ACC112 (cell line): ENCODE results near the gene DISC1.
"Not testable (repeated sequence)": the region's sequence is repeated elsewhere in the genome, so short reads cannot be mapped to it uniquely, and the experiment has no call there.

Experiments used
- H2AFZ ChIP-seq: fragments of 200-600 bp; sonication (generic); one replicate; pipeline ENCODE4 v1.6.0; 2017; ENCODE audit warnings: antibody characterized with exemption, low read length; ENCODE audit not compliant: unreplicated experiment
- H3K27ac ChIP-seq: fragments of 200-600 bp; sonication (generic); 2 replicates; pipeline ENCODE4 v1.5.1; 2014; ENCODE audit warnings: low read depth, mild to moderate bottlenecking, antibody characterized with exemption, low read length, moderate library complexity
- H3K27me3 ChIP-seq: fragments of 200-600 bp; sonication (generic); 2 replicates; pipeline ENCODE4 v1.6.1; 2014; ENCODE audit warnings: mild to moderate bottlenecking, antibody characterized with exemption, low read length, moderate library complexity, mixed read lengths; ENCODE audit not compliant: insufficient read depth
- H3K36me3 ChIP-seq: fragments of 200-600 bp; sonication (generic); 2 replicates; pipeline ENCODE4 v1.6.1; 2016; ENCODE audit warnings: mild to moderate bottlenecking, antibody characterized with exemption, low read length, moderate library complexity, mixed read lengths; ENCODE audit not compliant: insufficient read depth
- H3K4me1 ChIP-seq: fragments of 200-600 bp; sonication (generic); one replicate; pipeline ENCODE4 v1.6.1; 2016; ENCODE audit warnings: low read length, mixed read lengths; ENCODE audit not compliant: insufficient read depth, unreplicated experiment, control insufficient read depth
- H3K4me3 ChIP-seq: fragments of 200-600 bp; sonication (generic); 2 replicates; pipeline ENCODE4 v1.5.1; 2014; ENCODE audit warnings: mild to moderate bottlenecking, low read depth, low read length
- H3K79me2 ChIP-seq: fragments of 200-600 bp; sonication (generic); one replicate; pipeline ENCODE4 v1.6.0; 2016; ENCODE audit warnings: low read length; ENCODE audit not compliant: control insufficient read depth, unreplicated experiment, insufficient read depth

The DISC1 gene

GRCh38 chr1:231938711-231939110 is 312.1 kb downstream of the DISC1 start:
- no peaks in the 10 kb centered on the region for H3K36me3 ChIP-seq
- no peaks in the 10 kb centered on the region for H3K4me1 ChIP-seq
- no peak overlapping the region for H3K27ac ChIP-seq
- no peak overlapping the region for H2AFZ ChIP-seq
- no peaks in the 10 kb centered on the region for H3K27me3 ChIP-seq
- no peaks in the 10 kb centered on the region for H3K79me2 ChIP-seq
- no peak overlapping the region for H3K4me3 ChIP-seq

DNA sequence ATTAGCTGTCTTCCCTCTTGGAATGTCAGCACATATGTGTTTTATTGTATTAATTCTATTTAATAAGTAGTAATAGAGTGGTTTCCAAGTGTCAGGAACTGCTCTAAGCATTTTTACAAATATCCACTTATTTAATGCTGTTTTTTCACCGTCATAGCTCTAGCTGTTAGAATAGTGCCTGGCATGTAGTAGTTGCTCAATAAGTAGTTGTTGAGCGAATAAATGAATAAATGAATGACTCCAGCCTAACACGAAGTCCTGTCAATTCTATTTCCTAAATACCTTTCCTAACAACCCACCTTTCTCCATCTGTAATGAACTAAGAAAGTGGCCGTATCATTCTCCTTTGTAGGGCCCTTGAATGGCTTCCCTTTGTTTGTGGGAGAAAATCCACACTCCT is 312.5 kb downstream of the DISC1 start:
- Histone ChIP-seq H3K36me3 (no peaks in the 10 kb centered on the region), H3K4me3 (no peak overlapping the region), H2AFZ (no peak overlapping the region), H3K27ac (no peak overlapping the region), H3K27me3 (no peaks in the 10 kb centered on the region), H3K4me1 (no peaks in the 10 kb centered on the region), H3K79me2 (no peaks in the 10 kb centered on the region)

GRCh38 chr1:231940116-231940515 is 313.5 kb downstream of the DISC1 start:
- no peaks in the 10 kb centered on the region for H3K27me3 ChIP-seq
- H3K27ac ChIP-seq = no peak overlapping the region
- no peak overlapping the region for H2AFZ ChIP-seq
- H3K4me1 ChIP-seq = no peaks in the 10 kb centered on the region
- no peaks in the 10 kb centered on the region for H3K79me2 ChIP-seq
- no peak overlapping the region for H3K4me3 ChIP-seq
- H3K36me3 ChIP-seq = no peaks in the 10 kb centered on the region

DNA sequence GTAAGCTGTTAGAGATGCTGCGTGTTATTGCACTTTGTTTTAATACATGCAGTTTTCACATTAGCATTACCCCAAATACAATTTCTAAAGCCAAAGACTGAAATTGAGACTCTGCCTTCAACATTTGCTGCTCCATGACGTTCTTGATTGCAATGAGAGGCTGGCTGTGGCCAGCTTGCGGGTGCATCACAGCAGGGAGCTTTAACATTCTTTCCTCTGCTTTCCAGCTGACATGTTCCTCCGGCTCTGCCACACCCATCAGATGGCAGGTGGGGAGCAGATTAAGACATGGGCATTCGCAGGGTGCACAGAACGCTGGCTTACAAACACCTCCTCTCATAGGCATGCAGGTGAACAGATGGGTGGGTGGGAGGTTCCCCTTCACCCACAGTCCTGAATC is 314.1 kb downstream of the DISC1 start:
- Histone ChIP-seq H3K79me2 (no peaks in the 10 kb centered on the region), H3K27ac (no peak overlapping the region), H3K4me3 (no peak overlapping the region), H3K27me3 (no peaks in the 10 kb centered on the region), H3K4me1 (no peaks in the 10 kb centered on the region), H3K36me3 (no peaks in the 10 kb centered on the region), H2AFZ (no peak overlapping the region)

DNA sequence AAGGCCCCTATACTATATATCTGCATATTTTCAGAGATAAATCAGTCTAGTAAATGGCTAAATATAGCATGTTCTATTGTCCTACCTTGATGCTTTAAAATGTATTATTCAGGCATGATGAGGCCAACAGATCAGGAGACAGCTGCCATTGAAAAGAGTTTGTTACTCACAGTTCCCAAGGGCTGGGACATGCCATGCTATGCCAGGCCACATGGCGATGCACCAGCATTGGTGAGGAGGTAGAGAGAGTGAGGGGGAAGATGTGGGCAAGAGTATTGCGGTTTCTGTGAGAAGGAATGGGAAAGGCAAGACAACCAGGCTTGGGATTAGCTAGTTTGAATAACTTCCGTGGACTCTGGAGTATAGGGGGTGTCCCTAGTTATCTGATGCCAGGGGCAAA is 316.5 kb downstream of the DISC1 start:
- Histone ChIP-seq H3K27me3 (no peaks in the 10 kb centered on the region), H3K36me3 (no peaks in the 10 kb centered on the region), H3K4me1 (no peaks in the 10 kb centered on the region), H3K27ac (no peak overlapping the region), H3K79me2 (no peaks in the 10 kb centered on the region), H2AFZ (no peak overlapping the region), H3K4me3 (no peak overlapping the region)

- H2AFZ ChIP-seq, H3K79me2 ChIP-seq, H3K27ac ChIP-seq, H3K36me3 ChIP-seq, H3K27me3 ChIP-seq, H3K4me3 ChIP-seq: not testable (repeated sequence)
- peaks cover 22% of the 10 kb centered on the region for H3K4me1 ChIP-seq
Measured at GRCh38 chr1:231948102-231948501, 321.5 kb downstream of the DISC1 start.

GRCh38 chr1:231949277-231950091 is 322.9 kb downstream of the DISC1 start:
- Histone ChIP-seq H3K36me3 (no peaks in the 10 kb centered on the region), H3K27me3 (no peaks in the 10 kb centered on the region), H3K79me2 (no peaks in the 10 kb centered on the region), H3K4me1 (peaks cover 22% of the 10 kb centered on the region), H2AFZ (no peak overlapping the region), H3K27ac (no peak overlapping the region), H3K4me3 (no peak overlapping the region)

DNA sequence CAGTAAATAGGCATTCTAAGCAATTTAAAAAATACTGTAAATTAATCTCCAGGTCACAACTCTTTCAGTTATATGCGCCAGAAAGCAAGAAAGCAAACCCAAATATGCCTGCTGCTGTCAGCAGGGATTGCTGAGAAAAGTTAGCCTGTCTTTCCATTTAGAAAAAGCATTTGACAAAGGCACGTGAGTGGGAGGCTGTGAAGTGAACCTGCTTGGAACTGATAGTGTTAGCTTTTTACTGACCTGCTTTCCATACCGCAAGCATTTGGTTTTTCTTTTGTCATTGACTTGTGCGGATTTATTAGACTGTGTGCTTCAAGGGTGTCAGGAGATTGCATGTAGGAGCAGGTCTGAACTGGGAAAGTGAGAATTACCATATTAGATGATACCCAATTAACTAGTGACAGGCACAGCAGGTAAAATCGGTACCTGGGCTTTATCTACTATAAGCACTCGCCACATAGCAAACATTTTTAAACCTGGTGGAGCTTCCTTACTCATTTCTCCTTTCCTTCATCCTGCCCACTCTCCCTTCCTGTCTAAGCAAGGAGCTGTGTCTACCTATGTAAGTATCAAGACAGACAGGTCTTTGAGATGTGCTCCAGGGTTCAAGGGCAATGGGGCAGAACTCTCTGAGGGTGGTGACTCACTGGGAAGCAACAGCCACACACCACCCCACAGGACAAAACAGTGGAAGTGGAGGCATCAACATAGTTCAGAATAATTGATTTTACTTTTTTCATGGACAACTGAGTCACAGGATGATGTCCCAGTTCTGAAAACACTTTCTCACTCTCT is 323.9 kb downstream of the DISC1 start:
- H3K79me2 ChIP-seq = no peaks in the 10 kb centered on the region
- no peaks in the 10 kb centered on the region for H3K36me3 ChIP-seq
- no peaks in the 10 kb centered on the region for H3K27me3 ChIP-seq
- no peak overlapping the region for H2AFZ ChIP-seq
- H3K27ac ChIP-seq = peak overlapping the region; percentile 72
- H3K4me3 ChIP-seq = no peak overlapping the region
- peaks cover 22% of the 10 kb centered on the region for H3K4me1 ChIP-seq

GRCh38 chr1:231951374-231951773 is 324.8 kb downstream of the DISC1 start:
- Histone ChIP-seq H3K27me3 (no peaks in the 10 kb centered on the region), H2AFZ (no peak overlapping the region), H3K4me1 (peaks cover 22% of the 10 kb centered on the region), H3K4me3 (no peak overlapping the region), H3K36me3 (no peaks in the 10 kb centered on the region), H3K79me2 (no peaks in the 10 kb centered on the region), H3K27ac (peak overlapping the region; percentile 72)

- Histone ChIP-seq H2AFZ (no peak overlapping the region), H3K4me3 (no peak overlapping the region), H3K27ac (no peak overlapping the region), H3K79me2 (no peaks in the 10 kb centered on the region), H3K27me3 (no peaks in the 10 kb centered on the region), H3K4me1 (peaks cover 22% of the 10 kb centered on the region), H3K36me3 (no peaks in the 10 kb centered on the region)
Measured at GRCh38 chr1:231952154-231952553, 325.6 kb downstream of the DISC1 start.

- no peaks in the 10 kb centered on the region for H3K36me3 ChIP-seq
- no peaks in the 10 kb centered on the region for H3K79me2 ChIP-seq
- no peak overlapping the region for H3K4me3 ChIP-seq
- H3K27ac ChIP-seq = no peak overlapping the region
- H3K27me3 ChIP-seq = no peaks in the 10 kb centered on the region
- H2AFZ ChIP-seq = no peak overlapping the region
- H3K4me1 ChIP-seq = peaks cover 22% of the 10 kb centered on the region
Measured at GRCh38 chr1:231953660-231954059, 327.1 kb downstream of the DISC1 start.
